Mucosa of gallbladder (tissue), 1 donor: ENCODE results near the gene TCF12. TPM values are rescaled to one million over a fixed set of nuclear protein-coding genes. Genes with fewer than 3 reads are reported as not detected.

ENCODE experiments used
- DNase-seq: peaks from one replicate; pipeline ENCODE4 v3.0.0-alpha.2; 2020; ENCODE audit warnings: low spot score
- total RNA-seq: library from RNA; stranded (reverse); gene quantifications from one replicate; pipeline ENCODE4 v1.2.1, GENCODE V29; 2021
- donor health status: DM: no; HTN: no; CAD: no.

Gene TCF12
- 112 TPM for total RNA-seq

- DNase-seq = peak; percentile 92
Observed at GRCh38 chr15:56918046-56918938, at the start of gene TCF12. Gene TCF12 (plus strand): TSS chr15:56918644. CDS start chr15:56919914, 1,270 bp downstream.

GRCh38 chr15:56869573-56869972 is 48.9 kb upstream of the TCF12 start:
- peak; percentile 26 for DNase-seq

GRCh38 chr15:56871185-56871584 is 47.3 kb upstream of the TCF12 start:
- DNase-seq = peak; percentile 27

- no peak for DNase-seq
Observed at GRCh38 chr15:56871867-56872266, 46.6 kb upstream of the TCF12 start.

GRCh38 chr15:56877255-56877970 is 41.0 kb upstream of the TCF12 start:
- no peak for DNase-seq

GRCh38 chr15:56879502-56879901 is 38.9 kb upstream of the TCF12 start:
- DNase-seq = no peak

- no peak for DNase-seq
Observed at GRCh38 chr15:56883088-56883487, 35.4 kb upstream of the TCF12 start.

- DNase-seq = no peak
Observed at GRCh38 chr15:56886363-56886931, 32.0 kb upstream of the TCF12 start.

GRCh38 chr15:56886932-56887781 is 31.3 kb upstream of the TCF12 start:
- DNase-seq = peak; percentile 95

- no peak for DNase-seq
Observed at GRCh38 chr15:56887782-56888438, 30.5 kb upstream of the TCF12 start.

- no peak for DNase-seq
Observed at GRCh38 chr15:56890038-56890437, 28.4 kb upstream of the TCF12 start.

- no peak for DNase-seq
Observed at GRCh38 chr15:56891852-56892440, 26.5 kb upstream of the TCF12 start.

- DNase-seq = no peak
Observed at GRCh38 chr15:56892659-56893363, 25.6 kb upstream of the TCF12 start.

- no peak for DNase-seq
Observed at GRCh38 chr15:56893364-56893678, 25.1 kb upstream of the TCF12 start.

GRCh38 chr15:56894601-56895000 is 23.8 kb upstream of the TCF12 start:
- DNase-seq = no peak

GRCh38 chr15:56901931-56902330 is 16.5 kb upstream of the TCF12 start:
- no peak for DNase-seq

GRCh38 chr15:56906766-56907165 is 11.7 kb upstream of the TCF12 start:
- DNase-seq = no peak

- no peak for DNase-seq
Observed at GRCh38 chr15:56910801-56911200, 7.6 kb upstream of the TCF12 start.

- DNase-seq = no peak
Observed at GRCh38 chr15:56913241-56913640, 5.2 kb upstream of the TCF12 start.

- DNase-seq = no peak
Observed at GRCh38 chr15:56913670-56914069, 4.8 kb upstream of the TCF12 start.
